ENCODE data around the gene SETD2. TPM values are rescaled to one million over a fixed set of nuclear protein-coding genes. Genes with fewer than 3 reads are reported as not detected.
A peak's percentile ranks its signal among the peaks of the same experiment; 100 is the strongest.
"Not testable (repeated sequence)": the region's sequence is repeated elsewhere in the genome, so short reads cannot be mapped to it uniquely, and the experiment has no call there.

Gene SETD2
- total RNA-seq, 1 donor from 2014 or later, result 73.9 TPM

- peaks cover 14% of the 10 kb centered on the region for H3K36me3 Mint-ChIP-seq (ENCODE audit: insufficient read depth)
- H3K27me3 Mint-ChIP-seq, result no peaks in the 10 kb centered on the region
- H3K4me1 Mint-ChIP-seq (ENCODE audit: low read depth), result peaks cover 2% of the 10 kb centered on the region
- peak overlapping the region; percentile 22 for H3K27ac Mint-ChIP-seq
- no peak for TF ChIP-seq CTCF (IDR thresholded peaks at IDR 0.05; ENCODE audit: unreplicated experiment)
- H3K9me3 Mint-ChIP-seq (ENCODE audit: low read depth), result no peaks in the 10 kb centered on the region
- H3K4me3 Mint-ChIP-seq (ENCODE audit: low read depth), result no peak overlapping the region
- no peak for DNase-seq (ENCODE audit: low spot score, unreplicated experiment)
These were observed 116.8 kb downstream of the SETD2 start for GRCh38 chr3:47047069-47047468.

- Mint-ChIP-seq H3K4me3 (ENCODE audit: low read depth) (no peak overlapping the region), H3K4me1 (ENCODE audit: low read depth) (no peaks in the 10 kb centered on the region), H3K9me3 (ENCODE audit: low read depth) (peaks cover 3% of the 10 kb centered on the region), H3K36me3 (ENCODE audit: insufficient read depth) (peaks cover 33% of the 10 kb centered on the region), H3K27ac (peak overlapping the region; percentile 84), H3K27me3 (no peaks in the 10 kb centered on the region)
- DNase-seq (ENCODE audit: low spot score, unreplicated experiment), result no peak
- no peak for TF ChIP-seq CTCF (IDR thresholded peaks at IDR 0.05; ENCODE audit: unreplicated experiment)
These were observed 121.6 kb downstream of the SETD2 start for GRCh38 chr3:47042231-47042791.

GRCh38 chr3:47041114-47041513, 122.8 kb downstream of the SETD2 start:
- no peak for TF ChIP-seq CTCF (IDR thresholded peaks at IDR 0.05; ENCODE audit: unreplicated experiment)
- no peaks in the 10 kb centered on the region for H3K4me1 Mint-ChIP-seq (ENCODE audit: low read depth)
- no peaks in the 10 kb centered on the region for H3K27me3 Mint-ChIP-seq
- H3K4me3 Mint-ChIP-seq (ENCODE audit: low read depth), result no peak overlapping the region
- H3K9me3 Mint-ChIP-seq (ENCODE audit: low read depth), result peaks cover 3% of the 10 kb centered on the region
- H3K27ac Mint-ChIP-seq, result no peak overlapping the region
- DNase-seq (ENCODE audit: low spot score, unreplicated experiment), result no peak
- peaks cover 39% of the 10 kb centered on the region for H3K36me3 Mint-ChIP-seq (ENCODE audit: insufficient read depth)

GRCh38 chr3:47037302-47037701, 126.6 kb downstream of the SETD2 start:
- H3K9me3 Mint-ChIP-seq (ENCODE audit: low read depth); DNase-seq (ENCODE audit: low spot score, unreplicated experiment); H3K27ac Mint-ChIP-seq; H3K4me3 Mint-ChIP-seq (ENCODE audit: low read depth); H3K27me3 Mint-ChIP-seq; H3K4me1 Mint-ChIP-seq (ENCODE audit: low read depth): not testable (repeated sequence)
- H3K36me3 Mint-ChIP-seq (ENCODE audit: insufficient read depth), result peaks cover 36% of the 10 kb centered on the region

GRCh38 chr3:47036145-47036544, 127.8 kb downstream of the SETD2 start:
- Mint-ChIP-seq H3K4me3 (ENCODE audit: low read depth) (no peak overlapping the region), H3K4me1 (ENCODE audit: low read depth) (no peaks in the 10 kb centered on the region), H3K27me3 (no peaks in the 10 kb centered on the region), H3K36me3 (ENCODE audit: insufficient read depth) (peaks cover 36% of the 10 kb centered on the region), H3K9me3 (ENCODE audit: low read depth) (peaks cover 3% of the 10 kb centered on the region), H3K27ac (peak overlapping the region; percentile 33)
- DNase-seq (ENCODE audit: low spot score, unreplicated experiment), result no peak
- TF ChIP-seq CTCF (IDR thresholded peaks at IDR 0.05; ENCODE audit: unreplicated experiment), result no peak

DNA sequence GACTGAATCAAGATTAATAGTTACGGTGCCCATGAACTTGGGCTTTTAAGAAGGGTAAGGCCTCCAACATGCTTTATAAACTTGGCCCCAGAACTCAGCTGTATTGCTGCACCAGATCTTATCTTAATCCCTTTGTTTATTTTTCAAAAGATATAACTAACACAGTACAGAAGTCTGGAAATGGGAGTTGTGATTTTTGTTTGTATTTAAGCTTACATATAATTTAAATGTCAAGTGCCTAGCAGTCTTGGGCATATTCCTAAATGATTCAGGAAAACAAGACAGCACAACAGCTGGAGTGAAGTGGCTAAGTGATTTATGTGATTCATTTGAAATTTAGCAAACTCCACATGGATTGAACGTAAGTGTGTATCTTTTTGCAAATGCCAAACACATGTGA, 128.3 kb downstream of the SETD2 start:
- Mint-ChIP-seq H3K9me3 (ENCODE audit: low read depth) (peaks cover 3% of the 10 kb centered on the region), H3K4me3 (ENCODE audit: low read depth) (no peak overlapping the region), H3K36me3 (ENCODE audit: insufficient read depth) (peaks cover 33% of the 10 kb centered on the region), H3K27ac (peak overlapping the region; percentile 39), H3K27me3 (no peaks in the 10 kb centered on the region), H3K4me1 (ENCODE audit: low read depth) (no peaks in the 10 kb centered on the region)
- no peak for TF ChIP-seq CTCF (IDR thresholded peaks at IDR 0.05; ENCODE audit: unreplicated experiment)
- no peak for DNase-seq (ENCODE audit: low spot score, unreplicated experiment)
